ENCODE data around the gene KHK. TPM values are rescaled to one million over a fixed set of nuclear protein-coding genes. Genes with fewer than 3 reads are reported as not detected.
A peak's percentile ranks its signal among the peaks of the same experiment; 100 is the strongest.

KHK gene
- total and polyA plus RNA-seq, 9 of the 15 experiments (the other 6 are each of a cell fraction or from before 2014, with no cell fraction given), result 1.5 to 10.7 (median 5.2) TPM

DNA sequence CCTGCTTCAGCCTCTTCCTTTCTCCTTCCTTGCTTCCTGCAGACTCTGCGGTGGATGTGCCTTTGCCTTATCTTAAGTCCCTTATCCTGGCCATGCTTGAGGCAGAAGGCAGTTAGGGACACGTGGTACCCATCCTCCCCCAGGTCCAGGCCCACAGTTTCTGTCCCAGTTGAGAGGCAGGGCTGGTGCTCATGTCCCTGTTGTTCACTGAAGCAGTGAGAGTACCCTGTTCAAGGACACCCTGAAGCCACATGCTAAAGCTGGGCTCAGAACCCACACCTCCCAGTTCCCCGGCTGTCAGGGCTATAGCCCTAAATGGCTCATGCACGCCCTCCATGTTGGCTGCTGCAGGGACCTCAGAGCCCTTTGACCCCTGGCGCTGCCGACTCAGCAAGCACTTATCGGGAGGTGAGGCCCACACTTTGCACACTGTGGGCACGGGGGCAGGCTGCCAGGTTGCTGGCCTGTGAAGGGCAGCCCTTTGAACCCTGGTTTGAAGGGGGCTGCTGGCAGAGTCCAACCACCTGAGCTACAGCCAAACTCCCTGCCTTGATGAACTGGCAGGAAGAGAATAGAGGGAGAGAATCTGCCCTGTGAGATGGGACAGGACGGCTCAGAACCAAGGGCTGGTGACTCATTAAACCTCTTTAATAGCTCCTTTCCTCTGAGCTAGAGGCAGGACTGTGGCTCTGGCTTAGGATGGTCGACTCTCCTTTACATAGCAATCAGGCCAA, 6.3 kb downstream of the KHK start (continued):
- peak; percentile 90 for TF ChIP-seq ZNF766 (CRISPR knock-in tag; conservative IDR thresholded peaks at IDR 0.05)
- TF ChIP-seq CBFA2T2 (conservative IDR thresholded peaks at IDR 0.05), result peak; percentile 73
- 0 out of 2 replicates have a peak, but pooled peaks have one; percentile 54 for TF ChIP-seq LCOR (CRISPR knock-in tag; IDR thresholded peaks at IDR 0.05)
- TF ChIP-seq ZFP1 (CRISPR knock-in tag; IDR thresholded peaks at IDR 0.05), result 0 out of 2 replicates have a peak, but pooled peaks have one; percentile 1
- peak; percentile 77; the same call in 1 of the 2 replicates for TF ChIP-seq HDAC8 (tag; IDR thresholded peaks at IDR 0.05)
- peak; percentile 63; the same call in 1 of the 2 replicates for TF ChIP-seq KAT7 (CRISPR knock-in tag; IDR thresholded peaks at IDR 0.05; ENCODE audit: borderline replicate concordance)
- TF ChIP-seq FOSL1 (tag; conservative IDR thresholded peaks at IDR 0.05), result peak; percentile 69
- TF ChIP-seq USF1 (CRISPR knock-in tag; IDR thresholded peaks at IDR 0.05), result peak; percentile 90
- TF ChIP-seq MAFF (IDR thresholded peaks at IDR 0.05; ENCODE audit: low read length), result no peak
- peak; percentile 98 for TF ChIP-seq CTBP1 (IDR thresholded peaks at IDR 0.05; ENCODE audit: borderline replicate concordance)
- TF ChIP-seq OTX1 (CRISPR knock-in tag; IDR thresholded peaks at IDR 0.05), result peak; percentile 67; the same call in 1 of the 2 replicates
- TF ChIP-seq YY1 (IDR thresholded peaks at IDR 0.05; ENCODE audit: borderline replicate concordance in 1 of 3, control insufficient read depth in 1 of 3, extremely low read depth in 1 of 3, insufficient read depth in 3 of 3, insufficient read length in 1 of 3, insufficient replicate concordance in 2 of 3, low read depth in 1 of 3, low read length in 2 of 3), result peak in 2 of 3 experiments; percentile 42 to 61
- TF ChIP-seq EP300 (IDR thresholded peaks at IDR 0.05; ENCODE audit: low read length), result peak; percentile 89
- TF ChIP-seq CBX2 (IDR thresholded peaks at IDR 0.05; ENCODE audit: insufficient read depth, low read length, poor library complexity, severe bottlenecking), result no peak
- TF ChIP-seq ZNF644 (tag; IDR thresholded peaks at IDR 0.05; ENCODE audit: low read depth), result peak; percentile 54; the same call in 1 of the 2 replicates
- TF ChIP-seq ZNF583 (CRISPR knock-in tag; IDR thresholded peaks at IDR 0.05), result peak; percentile 86; the same call in 1 of the 2 replicates
- no peak for TF ChIP-seq U2AF2 (optimal IDR thresholded peaks at IDR 0.05; ENCODE audit: low read depth, low read length)
- peak; percentile 86; the same call in 1 of the 2 replicates for TF ChIP-seq ZNF76 (CRISPR knock-in tag; IDR thresholded peaks at IDR 0.05; ENCODE audit: borderline replicate concordance)
- TF ChIP-seq, protein P1, sequence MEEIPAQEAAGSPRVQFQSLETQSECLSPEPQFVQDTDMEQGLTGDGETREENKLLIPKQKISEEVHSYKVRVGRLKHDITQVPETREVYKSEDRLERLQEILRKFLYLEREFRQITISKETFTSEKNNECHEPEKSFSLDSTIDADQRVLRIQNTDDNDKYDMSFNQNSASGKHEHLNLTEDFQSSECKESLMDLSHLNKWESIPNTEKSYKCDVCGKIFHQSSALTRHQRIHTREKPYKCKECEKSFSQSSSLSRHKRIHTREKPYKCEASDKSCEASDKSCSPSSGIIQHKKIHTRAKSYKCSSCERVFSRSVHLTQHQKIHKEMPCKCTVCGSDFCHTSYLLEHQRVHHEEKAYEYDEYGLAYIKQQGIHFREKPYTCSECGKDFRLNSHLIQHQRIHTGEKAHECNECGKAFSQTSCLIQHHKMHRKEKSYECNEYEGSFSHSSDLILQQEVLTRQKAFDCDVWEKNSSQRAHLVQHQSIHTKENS (CRISPR knock-in tag; IDR thresholded peaks at IDR 0.05), result no peak
- TF ChIP-seq BRD9 (IDR thresholded peaks at IDR 0.05; ENCODE audit: low read depth, partially characterized antibody), result peak; percentile 24
- no peak for TF ChIP-seq ZNF217 (CRISPR knock-in tag; IDR thresholded peaks at IDR 0.05)
- TF ChIP-seq TBL1XR1 (IDR thresholded peaks at IDR 0.05; ENCODE audit: low read length in 2 of 2), result 0 out of 4 replicates have a peak, but pooled peaks of 1 of the 2 experiments have one; percentile 14
- TF ChIP-seq SOX6 (IDR thresholded peaks at IDR 0.05), result peak; percentile 44; the same call in 1 of the 2 replicates
- TF ChIP-seq, protein P2, sequence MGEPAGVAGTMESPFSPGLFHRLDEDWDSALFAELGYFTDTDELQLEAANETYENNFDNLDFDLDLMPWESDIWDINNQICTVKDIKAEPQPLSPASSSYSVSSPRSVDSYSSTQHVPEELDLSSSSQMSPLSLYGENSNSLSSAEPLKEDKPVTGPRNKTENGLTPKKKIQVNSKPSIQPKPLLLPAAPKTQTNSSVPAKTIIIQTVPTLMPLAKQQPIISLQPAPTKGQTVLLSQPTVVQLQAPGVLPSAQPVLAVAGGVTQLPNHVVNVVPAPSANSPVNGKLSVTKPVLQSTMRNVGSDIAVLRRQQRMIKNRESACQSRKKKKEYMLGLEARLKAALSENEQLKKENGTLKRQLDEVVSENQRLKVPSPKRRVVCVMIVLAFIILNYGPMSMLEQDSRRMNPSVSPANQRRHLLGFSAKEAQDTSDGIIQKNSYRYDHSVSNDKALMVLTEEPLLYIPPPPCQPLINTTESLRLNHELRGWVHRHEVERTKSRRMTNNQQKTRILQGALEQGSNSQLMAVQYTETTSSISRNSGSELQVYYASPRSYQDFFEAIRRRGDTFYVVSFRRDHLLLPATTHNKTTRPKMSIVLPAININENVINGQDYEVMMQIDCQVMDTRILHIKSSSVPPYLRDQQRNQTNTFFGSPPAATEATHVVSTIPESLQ (CRISPR knock-in tag; IDR thresholded peaks at IDR 0.05), result no peak
- no peak for TF ChIP-seq ZNF431 (CRISPR knock-in tag; IDR thresholded peaks at IDR 0.05)
